ENCODE results near the gene DLX6. TPM values are rescaled to one million over a fixed set of nuclear protein-coding genes. Genes with fewer than 3 reads are reported as not detected.

The DLX6 gene
- total RNA-seq, 1 experiment from 2014 or later: not detected

DNA sequence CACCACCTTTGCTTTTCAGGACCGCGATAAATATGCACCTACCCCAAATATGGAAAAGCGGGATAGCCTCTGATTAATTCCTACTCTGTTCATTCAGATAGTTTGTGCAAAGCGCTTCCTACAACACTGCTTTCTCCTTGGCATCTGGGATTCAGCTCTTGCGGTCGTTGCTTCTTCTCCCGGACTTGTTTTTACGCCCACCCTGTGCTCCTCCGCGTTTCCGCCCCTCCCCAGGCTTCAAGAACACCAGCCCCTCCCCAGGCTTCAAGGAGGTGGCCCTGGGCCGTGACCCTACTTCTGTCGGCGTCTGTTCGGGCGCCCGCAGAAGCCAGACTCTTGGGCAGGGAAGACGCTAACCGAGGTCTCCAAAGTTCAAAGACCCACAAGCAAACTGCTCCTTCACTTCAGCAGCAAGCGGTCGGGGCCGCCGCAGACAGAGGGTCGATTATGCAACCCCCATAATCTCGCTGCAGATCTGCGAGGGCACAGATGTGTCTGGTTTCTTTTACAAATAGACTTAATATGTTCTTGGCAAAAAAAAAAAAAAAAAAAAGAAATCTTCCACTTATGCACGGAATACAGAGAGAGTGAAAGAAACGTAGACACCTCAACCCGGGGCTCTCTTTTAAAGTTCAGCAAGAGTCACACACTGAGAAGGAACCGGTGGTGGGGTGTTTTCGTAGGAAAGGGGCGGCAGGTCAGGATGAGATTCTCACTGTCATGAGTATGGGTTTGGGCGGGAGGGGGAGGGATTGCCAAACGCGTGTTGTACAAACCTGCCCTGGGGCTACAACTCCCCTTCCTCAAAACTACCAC is 17.3 kb downstream of the DLX6 start:
- no peak for TF ChIP-seq RAD21 (IDR thresholded peaks at IDR 0.05; ENCODE audit: low read depth)
- TF ChIP-seq, protein P1, sequence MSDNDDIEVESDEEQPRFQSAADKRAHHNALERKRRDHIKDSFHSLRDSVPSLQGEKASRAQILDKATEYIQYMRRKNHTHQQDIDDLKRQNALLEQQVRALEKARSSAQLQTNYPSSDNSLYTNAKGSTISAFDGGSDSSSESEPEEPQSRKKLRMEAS (IDR thresholded peaks at IDR 0.05): no peak
- no peak for TF ChIP-seq ZNF274 (IDR thresholded peaks at IDR 0.05; ENCODE audit: low read depth, low read length)
- no peak for TF ChIP-seq EGR1 (IDR thresholded peaks at IDR 0.05; ENCODE audit: low read depth)
- TF ChIP-seq, protein P2, sequence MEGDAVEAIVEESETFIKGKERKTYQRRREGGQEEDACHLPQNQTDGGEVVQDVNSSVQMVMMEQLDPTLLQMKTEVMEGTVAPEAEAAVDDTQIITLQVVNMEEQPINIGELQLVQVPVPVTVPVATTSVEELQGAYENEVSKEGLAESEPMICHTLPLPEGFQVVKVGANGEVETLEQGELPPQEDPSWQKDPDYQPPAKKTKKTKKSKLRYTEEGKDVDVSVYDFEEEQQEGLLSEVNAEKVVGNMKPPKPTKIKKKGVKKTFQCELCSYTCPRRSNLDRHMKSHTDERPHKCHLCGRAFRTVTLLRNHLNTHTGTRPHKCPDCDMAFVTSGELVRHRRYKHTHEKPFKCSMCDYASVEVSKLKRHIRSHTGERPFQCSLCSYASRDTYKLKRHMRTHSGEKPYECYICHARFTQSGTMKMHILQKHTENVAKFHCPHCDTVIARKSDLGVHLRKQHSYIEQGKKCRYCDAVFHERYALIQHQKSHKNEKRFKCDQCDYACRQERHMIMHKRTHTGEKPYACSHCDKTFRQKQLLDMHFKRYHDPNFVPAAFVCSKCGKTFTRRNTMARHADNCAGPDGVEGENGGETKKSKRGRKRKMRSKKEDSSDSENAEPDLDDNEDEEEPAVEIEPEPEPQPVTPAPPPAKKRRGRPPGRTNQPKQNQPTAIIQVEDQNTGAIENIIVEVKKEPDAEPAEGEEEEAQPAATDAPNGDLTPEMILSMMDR (IDR thresholded peaks at IDR 0.05 in 2 of 3, conservative IDR thresholded peaks at IDR 0.05 in 1 of 3; ENCODE audit: borderline replicate concordance in 1 of 3, insufficient read depth in 1 of 3, low read depth in 2 of 3, low read length in 2 of 3): no peak
- TF ChIP-seq ELF1 (IDR thresholded peaks at IDR 0.05; ENCODE audit: borderline replicate concordance, low read depth): no peak
- no peak for TF ChIP-seq POLR2A (IDR thresholded peaks at IDR 0.05; ENCODE audit: borderline replicate concordance, extremely low read depth, insufficient read depth, insufficient read length)
- no peak for TF ChIP-seq ZFX (IDR thresholded peaks at IDR 0.05)
- TF ChIP-seq CEBPB (IDR thresholded peaks at IDR 0.05; ENCODE audit: low read depth): no peak
- TF ChIP-seq REST (IDR thresholded peaks at IDR 0.05; ENCODE audit: low read depth): no peak
- TF ChIP-seq EZH2 (IDR thresholded peaks at IDR 0.05): no peak
- no peak for TF ChIP-seq SIN3A (IDR thresholded peaks at IDR 0.05; ENCODE audit: low read depth)
- TF ChIP-seq POLR2AphosphoS5 (IDR thresholded peaks at IDR 0.05; ENCODE audit: low read depth, low read length): no peak
- TF ChIP-seq SRF (IDR thresholded peaks at IDR 0.05; ENCODE audit: low read depth): no peak
- no peak for TF ChIP-seq EZH2phosphoT487 (IDR thresholded peaks at IDR 0.05; ENCODE audit: borderline replicate concordance)
- TF ChIP-seq TCF7L2 (IDR thresholded peaks at IDR 0.05; ENCODE audit: borderline replicate concordance, extremely low read depth, insufficient read depth, insufficient read length): no peak
- TF ChIP-seq SP1 (IDR thresholded peaks at IDR 0.05; ENCODE audit: low read depth): no peak
- no peak for TF ChIP-seq YY1 (IDR thresholded peaks at IDR 0.05; ENCODE audit: extremely low read depth, insufficient replicate concordance, low read depth, low read length)
- no peaks in the 10 kb centered on the region for H4K20me1 ChIP-seq (ENCODE audit: insufficient read depth)
- no peak overlapping the region for H3K9ac ChIP-seq (ENCODE audit: low read length)
- H3K36me3 ChIP-seq (ENCODE audit: control insufficient read depth in 1 of 2, insufficient read depth in 2 of 2, low read length in 2 of 2): no peaks in the 10 kb centered on the region
- BruUV-seq (replicated peaks): no TSS peak
- peaks cover 18% of the 10 kb centered on the region for H3K27me3 ChIP-seq (ENCODE audit: insufficient read depth, low read length)
- H3K4me3 ChIP-seq (replicated peaks in 1 of 2; ENCODE audit: low read depth in 1 of 2, low read length in 2 of 2): no peak overlapping the region
- intact Hi-C loops (cut with micrococcal nuclease): no loop called here
- ChIA-PET POLR2A (no interaction called here), RAD21 (ENCODE audit: low non-redundant PET in 1 of 2, low total read pairs in 2 of 2, uncharacterized antibody in 2 of 2, unreplicated experiment in 2 of 2) (no interaction called here), CTCF (no interaction called here)
- H3K9me2 ChIP-seq (ENCODE audit: insufficient read depth): no peaks in the 10 kb centered on the region
- DNase-seq (ENCODE audit: low read depth, low spot score): no peak
- H2AFZ ChIP-seq (ENCODE audit: low read depth, low read length, poor library complexity, severe bottlenecking): no peak overlapping the region
- no peaks in the 10 kb centered on the region for H3K4me1 ChIP-seq (ENCODE audit: control insufficient read depth in 1 of 2, insufficient read depth in 2 of 2, low read length in 2 of 2)
- H3K9me3 ChIP-seq (ENCODE audit: control insufficient read depth in 1 of 2, insufficient read depth in 1 of 2, low read depth in 1 of 2, low read length in 2 of 2): no peaks in the 10 kb centered on the region
- no peak for ATAC-seq
- H3K79me2 ChIP-seq (ENCODE audit: insufficient read depth, low read length): no peaks in the 10 kb centered on the region
- H3K4me2 ChIP-seq (ENCODE audit: low read length): no peak overlapping the region
- H3K27ac ChIP-seq (ENCODE audit: low read depth, low read length): no peak overlapping the region
